ENCODE measurements around the gene RXFP4. TPM values are rescaled to one million over a fixed set of nuclear protein-coding genes. Genes with fewer than 3 reads are reported as not detected.

Gene RXFP4
- total and polyA plus RNA-seq, 4 donors: not detected

GRCh38 chr1:155969377-155969791, 27.9 kb downstream of the RXFP4 start:
- DNase-seq (ENCODE audit: low spot score): no peak
- TF ChIP-seq, protein P1, sequence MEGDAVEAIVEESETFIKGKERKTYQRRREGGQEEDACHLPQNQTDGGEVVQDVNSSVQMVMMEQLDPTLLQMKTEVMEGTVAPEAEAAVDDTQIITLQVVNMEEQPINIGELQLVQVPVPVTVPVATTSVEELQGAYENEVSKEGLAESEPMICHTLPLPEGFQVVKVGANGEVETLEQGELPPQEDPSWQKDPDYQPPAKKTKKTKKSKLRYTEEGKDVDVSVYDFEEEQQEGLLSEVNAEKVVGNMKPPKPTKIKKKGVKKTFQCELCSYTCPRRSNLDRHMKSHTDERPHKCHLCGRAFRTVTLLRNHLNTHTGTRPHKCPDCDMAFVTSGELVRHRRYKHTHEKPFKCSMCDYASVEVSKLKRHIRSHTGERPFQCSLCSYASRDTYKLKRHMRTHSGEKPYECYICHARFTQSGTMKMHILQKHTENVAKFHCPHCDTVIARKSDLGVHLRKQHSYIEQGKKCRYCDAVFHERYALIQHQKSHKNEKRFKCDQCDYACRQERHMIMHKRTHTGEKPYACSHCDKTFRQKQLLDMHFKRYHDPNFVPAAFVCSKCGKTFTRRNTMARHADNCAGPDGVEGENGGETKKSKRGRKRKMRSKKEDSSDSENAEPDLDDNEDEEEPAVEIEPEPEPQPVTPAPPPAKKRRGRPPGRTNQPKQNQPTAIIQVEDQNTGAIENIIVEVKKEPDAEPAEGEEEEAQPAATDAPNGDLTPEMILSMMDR (IDR thresholded peaks at IDR 0.05; ENCODE audit: low read depth, low read length, missing input control): no peak
- TF ChIP-seq, protein P2, sequence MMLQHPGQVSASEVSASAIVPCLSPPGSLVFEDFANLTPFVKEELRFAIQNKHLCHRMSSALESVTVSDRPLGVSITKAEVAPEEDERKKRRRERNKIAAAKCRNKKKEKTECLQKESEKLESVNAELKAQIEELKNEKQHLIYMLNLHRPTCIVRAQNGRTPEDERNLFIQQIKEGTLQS (IDR thresholded peaks at IDR 0.05): no peak
- TF ChIP-seq NR2F2 (IDR thresholded peaks at IDR 0.05): no peak
- TF ChIP-seq, protein P3, sequence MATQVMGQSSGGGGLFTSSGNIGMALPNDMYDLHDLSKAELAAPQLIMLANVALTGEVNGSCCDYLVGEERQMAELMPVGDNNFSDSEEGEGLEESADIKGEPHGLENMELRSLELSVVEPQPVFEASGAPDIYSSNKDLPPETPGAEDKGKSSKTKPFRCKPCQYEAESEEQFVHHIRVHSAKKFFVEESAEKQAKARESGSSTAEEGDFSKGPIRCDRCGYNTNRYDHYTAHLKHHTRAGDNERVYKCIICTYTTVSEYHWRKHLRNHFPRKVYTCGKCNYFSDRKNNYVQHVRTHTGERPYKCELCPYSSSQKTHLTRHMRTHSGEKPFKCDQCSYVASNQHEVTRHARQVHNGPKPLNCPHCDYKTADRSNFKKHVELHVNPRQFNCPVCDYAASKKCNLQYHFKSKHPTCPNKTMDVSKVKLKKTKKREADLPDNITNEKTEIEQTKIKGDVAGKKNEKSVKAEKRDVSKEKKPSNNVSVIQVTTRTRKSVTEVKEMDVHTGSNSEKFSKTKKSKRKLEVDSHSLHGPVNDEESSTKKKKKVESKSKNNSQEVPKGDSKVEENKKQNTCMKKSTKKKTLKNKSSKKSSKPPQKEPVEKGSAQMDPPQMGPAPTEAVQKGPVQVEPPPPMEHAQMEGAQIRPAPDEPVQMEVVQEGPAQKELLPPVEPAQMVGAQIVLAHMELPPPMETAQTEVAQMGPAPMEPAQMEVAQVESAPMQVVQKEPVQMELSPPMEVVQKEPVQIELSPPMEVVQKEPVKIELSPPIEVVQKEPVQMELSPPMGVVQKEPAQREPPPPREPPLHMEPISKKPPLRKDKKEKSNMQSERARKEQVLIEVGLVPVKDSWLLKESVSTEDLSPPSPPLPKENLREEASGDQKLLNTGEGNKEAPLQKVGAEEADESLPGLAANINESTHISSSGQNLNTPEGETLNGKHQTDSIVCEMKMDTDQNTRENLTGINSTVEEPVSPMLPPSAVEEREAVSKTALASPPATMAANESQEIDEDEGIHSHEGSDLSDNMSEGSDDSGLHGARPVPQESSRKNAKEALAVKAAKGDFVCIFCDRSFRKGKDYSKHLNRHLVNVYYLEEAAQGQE (IDR thresholded peaks at IDR 0.05): no peak
- TF ChIP-seq ZBTB33 (IDR thresholded peaks at IDR 0.05): no peak
- TF ChIP-seq FOXA1 (IDR thresholded peaks at IDR 0.05): no peak
- TF ChIP-seq RAD21 (IDR thresholded peaks at IDR 0.05): no peak
- no peak for TF ChIP-seq GABPA (IDR thresholded peaks at IDR 0.05 in 1 of 2, conservative IDR thresholded peaks at IDR 0.05 in 1 of 2)
- TF ChIP-seq YY1 (IDR thresholded peaks at IDR 0.05): no peak
- no peak for TF ChIP-seq TAF1 (conservative IDR thresholded peaks at IDR 0.05)
- no peak for TF ChIP-seq SP1 (IDR thresholded peaks at IDR 0.05)
- TF ChIP-seq, protein P4, sequence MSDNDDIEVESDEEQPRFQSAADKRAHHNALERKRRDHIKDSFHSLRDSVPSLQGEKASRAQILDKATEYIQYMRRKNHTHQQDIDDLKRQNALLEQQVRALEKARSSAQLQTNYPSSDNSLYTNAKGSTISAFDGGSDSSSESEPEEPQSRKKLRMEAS (IDR thresholded peaks at IDR 0.05): no peak
- no peak for TF ChIP-seq HNF4A (conservative IDR thresholded peaks at IDR 0.05)
- no peak for TF ChIP-seq HNF4G (IDR thresholded peaks at IDR 0.05)
- no peak for TF ChIP-seq JUND (IDR thresholded peaks at IDR 0.05)
- no peak for TF ChIP-seq RXRA (IDR thresholded peaks at IDR 0.05)
- TF ChIP-seq EGR1 (IDR thresholded peaks at IDR 0.05; ENCODE audit: low read depth in 2 of 2): no peak
- TF ChIP-seq FOXA2 (IDR thresholded peaks at IDR 0.05): no peak
- Histone ChIP-seq H3K27ac (ENCODE audit: low read depth in 1 of 2, low read length in 2 of 2) (no peak overlapping the region), H3K36me3 (ENCODE audit: control insufficient read depth in 4 of 4, insufficient read depth in 3 of 4, low read depth in 1 of 4, low read length in 3 of 4) (peaks cover 0 to 2% (median 1%) of the 10 kb centered on the region in 4 donors), H3K9me3 (ENCODE audit: control insufficient read depth in 4 of 4, low read length in 3 of 4) (no peaks in the 10 kb centered on the region), H3K4me3 (ENCODE audit: low read depth in 1 of 3, low read length in 3 of 3) (no peak overlapping the region), H3K4me1 (ENCODE audit: control insufficient read depth in 4 of 4, insufficient read depth in 4 of 4, low read length in 3 of 4) (peaks cover 7 to 40% (median 21%) of the 10 kb centered on the region in 4 donors), H3K27me3 (ENCODE audit: control insufficient read depth in 4 of 4, insufficient read depth in 4 of 4, low read length in 3 of 4) (no peaks in the 10 kb centered on the region), H3K9ac (ENCODE audit: low read depth in 1 of 2, low read length in 2 of 2) (no peak overlapping the region)
- 88% methylated on average over 9 of the region's 9 CpGs for WGBS

Data from liver (tissue), 9 donors.